Ovary (tissue), 9 donors: Measurements from ENCODE around the gene RPTOR. TPM values are rescaled to one million over a fixed set of nuclear protein-coding genes. Genes with fewer than 3 reads are reported as not detected.

Experiments used
- DNase-seq, 5 donors: peaks; one replicate each; pipeline ENCODE4 v3.0.0-alpha.2; 2019 to 2020
- H3K27ac ChIP-seq, 2 donors: fragments of 200-600 bp; one replicate each; pipeline versions ENCODE4 v1.5.1 to v1.8.0; 2019 to 2022
- H3K27me3 ChIP-seq: fragments of 200-600 bp; one replicate; pipeline ENCODE4 v1.8.0; 2022
- H3K36me3 ChIP-seq: fragments of 200-600 bp; sonication (generic); one replicate; pipeline ENCODE4 v1.5.1; 2019
- H3K4me1 ChIP-seq: one replicate; pipeline ENCODE4 v1.8.1; 2013; ENCODE audit warnings: mild to moderate bottlenecking, moderate library complexity; ENCODE audit not compliant: insufficient read depth
- H3K4me3 ChIP-seq: fragments of 200-600 bp; sonication (generic); one replicate; pipeline ENCODE4 v1.5.1; 2017
- H3K9me3 ChIP-seq, 2 donors: fragments of 200-600 bp in 1 of 2; sonication (generic) in 1 of 2; one replicate each; pipeline versions ENCODE4 v1.5.1 to v1.8.1; 2013 to 2019; ENCODE audit warnings: mild to moderate bottlenecking in 1 of 2, moderate library complexity in 1 of 2
- CTCF ChIP-seq, 3 donors: fragments of 450-650 bp in 2 of 3; fragments of 200-600 bp in 1 of 3; IDR thresholded peaks; one replicate each; pipeline versions ENCODE4 v1.5.1 to v1.8.0; 2016 to 2022; ENCODE audit warnings: antibody characterized with exemption in 3 of 3, mild to moderate bottlenecking in 1 of 3
- EP300 ChIP-seq: sonication (generic); formaldehyde crosslinking; IDR thresholded peaks from one replicate; pipeline ENCODE4 v1.6.1; 2017; ENCODE audit warnings: antibody characterized with exemption
- POLR2A ChIP-seq: fragments of 450-650 bp; IDR thresholded peaks from one replicate; pipeline ENCODE4 v1.6.1; 2017; ENCODE audit warnings: antibody characterized with exemption, mild to moderate bottlenecking, moderate library complexity
- WGBS, 3 donors: extraction: QIAGEN DNeasy Blood & Tissue Kit in 1 of 3; methylation state at CpG; one replicate each; pipeline versions ENCODE4 v1.1.5 to v1.1.7; 2013 to 2017; 5-methylcytosine and 5-hydroxymethylcytosine counted together
- intact Hi-C, 4 donors: fragments of 100-400 bp; cut with DNase I; formaldehyde crosslinking; loops; one replicate each; pipeline versions ENCODE4 v1.11.0 to v1.15.1; 2022 to 2023
- polyA plus RNA-seq, 2 donors: library from polyadenylated mRNA; stranded (reverse); fragments of 200-250 nt in 1 of 2; fragments of 350-450 nt in 1 of 2; fragmentation: Illumina TruSeq in 1 of 2; extraction: RNeasy Lipid Tissue Mini Kit (QIAGEN cat#74804) in 1 of 2; gene quantifications; one replicate each; pipeline ENCODE4 v1.2.3, GENCODE V29; 2013 to 2014
- total RNA-seq, 7 donors: library from RNA; depleted of rRNA in 2 of 7; stranded (reverse); fragments of >200 nt in 2 of 7; fragmentation: NEBNext Ultra II Directional in 3 of 7; extraction: Animal tissue kit (Norgen Biotek cat#: 25700) in 3 of 7; gene quantifications; one replicate each; pipeline versions ENCODE4 v1.1.0 to v1.2.4, GENCODE V29; 2016 to 2023
- donor health status: DM: no; HTN: no; CAD: no; lungs with moderate emphysema.
- donor health status: DM: no; HTN: no; CAD: no.
- donor health status: Bipolar disorder and iron deficiency.
- donor health status: DM: yes; HTN: yes; CAD: no.
- donor health status: DM: no; HTN: no; CAD: no.
- donor health status: DM: yes; HTN: yes; CAD: no.

The RPTOR gene
- total and polyA plus RNA-seq, 9 donors = 11.1 to 41.9 (median 27.9) TPM

GRCh38 chr17:80559825-80560251 lies 15.2 kb downstream of the RPTOR start:
- 74 to 78% (median 75%) methylated on average over 6 of the region's 6 CpGs for WGBS, 3 donors
- intact Hi-C loops = no loop called here
- Histone ChIP-seq H3K27ac (no peak overlapping the region), H3K4me1 (peaks cover 4% of the 10 kb centered on the region), H3K4me3 (no peak overlapping the region), H3K36me3 (no peaks in the 10 kb centered on the region), H3K27me3 (no peaks in the 10 kb centered on the region), H3K9me3 (no peaks in the 10 kb centered on the region)
- DNase-seq = no peak
- TF ChIP-seq POLR2A = no peak
- no peak for TF ChIP-seq EP300
- no peak for TF ChIP-seq CTCF (IDR thresholded peaks at IDR 0.05)

GRCh38 chr17:80561541-80562114 lies 17.0 kb downstream of the RPTOR start:
- intact Hi-C loops = no loop called here
- Histone ChIP-seq H3K36me3 (no peaks in the 10 kb centered on the region), H3K9me3 (no peaks in the 10 kb centered on the region), H3K4me1 (peaks cover 10% of the 10 kb centered on the region), H3K27ac (no peak overlapping the region), H3K4me3 (no peak overlapping the region), H3K27me3 (no peaks in the 10 kb centered on the region)
- no peak for DNase-seq
- TF ChIP-seq CTCF (IDR thresholded peaks at IDR 0.05) (no peak), EP300 (no peak), POLR2A (no peak)
- WGBS, 3 donors = 82 to 90% (median 82%) methylated on average over 4 of the region's 4 CpGs

- Histone ChIP-seq H3K4me3 (no peak overlapping the region), H3K4me1 (peaks cover 10% of the 10 kb centered on the region), H3K27ac (no peak overlapping the region), H3K27me3 (no peaks in the 10 kb centered on the region), H3K36me3 (no peaks in the 10 kb centered on the region), H3K9me3 (no peaks in the 10 kb centered on the region)
- TF ChIP-seq POLR2A (no peak), CTCF (IDR thresholded peaks at IDR 0.05) (no peak), EP300 (no peak)
- no peak for DNase-seq
- 89 to 90% (median 90%) methylated on average over 5 of the region's 5 CpGs for WGBS, 3 donors
- intact Hi-C loops = no loop called here
Measured at GRCh38 chr17:80564545-80564944, 19.9 kb downstream of the RPTOR start.

GRCh38 chr17:80565343-80566053 lies 20.9 kb downstream of the RPTOR start:
- DNase-seq = peak in 1 of 5 donors; percentile 22
- H3K27me3 ChIP-seq = no peaks in the 10 kb centered on the region
- intact Hi-C loops = no loop called here
- no peak overlapping the region for H3K27ac ChIP-seq
- H3K4me1 ChIP-seq = peaks cover 10% of the 10 kb centered on the region
- TF ChIP-seq EP300 = no peak
- no peak for TF ChIP-seq CTCF (IDR thresholded peaks at IDR 0.05)
- no peak for TF ChIP-seq POLR2A
- H3K36me3 ChIP-seq = no peaks in the 10 kb centered on the region
- no peak overlapping the region for H3K4me3 ChIP-seq
- no peaks in the 10 kb centered on the region for H3K9me3 ChIP-seq
- WGBS, 3 donors = 28 to 43% (median 28%) methylated on average over 12 of the region's 12 CpGs
